ENCODE data around the gene MYH6. TPM values are rescaled to one million over a fixed set of nuclear protein-coding genes. Genes with fewer than 3 reads are reported as not detected.
"Not testable (repeated sequence)": the region's sequence is repeated elsewhere in the genome, so short reads cannot be mapped to it uniquely, and the experiment has no call there.

The MYH6 gene
- 0.03 TPM in 1 of 2 replicates, not detected in the other for total RNA-seq (2014; rRNA removed; shearing (Covaris generic))

GRCh38 chr14:23407516-23408306 lies at the start of gene MYH6:
Gene MYH6, minus strand, starts transcription at chr14:23408273. Its CDS starts 1,050 bp downstream, at chr14:23407223.
- DNase-seq: peak; percentile 30
- no peak within 1 kb of the TSS for H3K4me3 ChIP-seq (ENCODE audit: insufficient read depth, low read depth, low read length)
- peaks cover 2% of the 10 kb centered on the region for H3K27me3 ChIP-seq (ENCODE audit: control insufficient read depth, insufficient read depth, low read length)
- no peaks in the 10 kb centered on the region for H3K36me3 ChIP-seq (replicated peaks; ENCODE audit: control insufficient read depth, insufficient read depth, low read length)

- H3K27me3 ChIP-seq (ENCODE audit: control insufficient read depth, insufficient read depth, low read length); H3K4me3 ChIP-seq (ENCODE audit: insufficient read depth, low read depth, low read length); H3K36me3 ChIP-seq (replicated peaks; ENCODE audit: control insufficient read depth, insufficient read depth, low read length): not testable (repeated sequence)
- DNase-seq: peak; percentile 41
Measured at GRCh38 chr14:23456883-23457586, 49.0 kb upstream of the MYH6 start.

GRCh38 chr14:23454445-23454856 lies 46.4 kb upstream of the MYH6 start:
- no peak for DNase-seq
- Histone ChIP-seq H3K4me3 (ENCODE audit: insufficient read depth, low read depth, low read length) (no peak overlapping the region), H3K27me3 (ENCODE audit: control insufficient read depth, insufficient read depth, low read length) (no peaks in the 10 kb centered on the region), H3K36me3 (replicated peaks; ENCODE audit: control insufficient read depth, insufficient read depth, low read length) (no peaks in the 10 kb centered on the region)

- Histone ChIP-seq H3K36me3 (replicated peaks; ENCODE audit: control insufficient read depth, insufficient read depth, low read length) (no peaks in the 10 kb centered on the region), H3K27me3 (ENCODE audit: control insufficient read depth, insufficient read depth, low read length) (no peaks in the 10 kb centered on the region), H3K4me3 (ENCODE audit: insufficient read depth, low read depth, low read length) (no peak overlapping the region)
- no peak for DNase-seq
Measured at GRCh38 chr14:23452237-23452636, 44.2 kb upstream of the MYH6 start.

GRCh38 chr14:23450379-23450778 lies 42.3 kb upstream of the MYH6 start:
- DNase-seq: peak; percentile 18
- H3K27me3 ChIP-seq (ENCODE audit: control insufficient read depth, insufficient read depth, low read length): no peaks in the 10 kb centered on the region
- no peak overlapping the region for H3K4me3 ChIP-seq (ENCODE audit: insufficient read depth, low read depth, low read length)
- H3K36me3 ChIP-seq (replicated peaks; ENCODE audit: control insufficient read depth, insufficient read depth, low read length): no peaks in the 10 kb centered on the region

GRCh38 chr14:23449314-23449713 lies 41.2 kb upstream of the MYH6 start:
- H3K36me3 ChIP-seq (replicated peaks; ENCODE audit: control insufficient read depth, insufficient read depth, low read length): no peaks in the 10 kb centered on the region
- no peaks in the 10 kb centered on the region for H3K27me3 ChIP-seq (ENCODE audit: control insufficient read depth, insufficient read depth, low read length)
- H3K4me3 ChIP-seq (ENCODE audit: insufficient read depth, low read depth, low read length): no peak overlapping the region
- DNase-seq: peak; percentile 4

GRCh38 chr14:23447361-23448350 lies 39.6 kb upstream of the MYH6 start:
- Histone ChIP-seq H3K4me3 (ENCODE audit: insufficient read depth, low read depth, low read length) (no peak overlapping the region), H3K27me3 (ENCODE audit: control insufficient read depth, insufficient read depth, low read length) (no peaks in the 10 kb centered on the region), H3K36me3 (replicated peaks; ENCODE audit: control insufficient read depth, insufficient read depth, low read length) (no peaks in the 10 kb centered on the region)
- no peak for DNase-seq

- peak; percentile 4 for DNase-seq
- no peaks in the 10 kb centered on the region for H3K36me3 ChIP-seq (replicated peaks; ENCODE audit: control insufficient read depth, insufficient read depth, low read length)
- H3K4me3 ChIP-seq (ENCODE audit: insufficient read depth, low read depth, low read length): no peak overlapping the region
- H3K27me3 ChIP-seq (ENCODE audit: control insufficient read depth, insufficient read depth, low read length): no peaks in the 10 kb centered on the region
Measured at GRCh38 chr14:23446291-23446851, 38.3 kb upstream of the MYH6 start.

GRCh38 chr14:23445773-23446172 lies 37.7 kb upstream of the MYH6 start:
- DNase-seq: no peak
- no peaks in the 10 kb centered on the region for H3K36me3 ChIP-seq (replicated peaks; ENCODE audit: control insufficient read depth, insufficient read depth, low read length)
- no peaks in the 10 kb centered on the region for H3K27me3 ChIP-seq (ENCODE audit: control insufficient read depth, insufficient read depth, low read length)
- H3K4me3 ChIP-seq (ENCODE audit: insufficient read depth, low read depth, low read length): no peak overlapping the region

GRCh38 chr14:23444314-23444713 lies 36.2 kb upstream of the MYH6 start:
- no peak for DNase-seq
- Histone ChIP-seq H3K27me3 (ENCODE audit: control insufficient read depth, insufficient read depth, low read length) (no peaks in the 10 kb centered on the region), H3K4me3 (ENCODE audit: insufficient read depth, low read depth, low read length) (no peak overlapping the region), H3K36me3 (replicated peaks; ENCODE audit: control insufficient read depth, insufficient read depth, low read length) (no peaks in the 10 kb centered on the region)

GRCh38 chr14:23443881-23444280 lies 35.8 kb upstream of the MYH6 start:
- peak; percentile 6 for DNase-seq
- no peak overlapping the region for H3K4me3 ChIP-seq (ENCODE audit: insufficient read depth, low read depth, low read length)
- no peaks in the 10 kb centered on the region for H3K36me3 ChIP-seq (replicated peaks; ENCODE audit: control insufficient read depth, insufficient read depth, low read length)
- H3K27me3 ChIP-seq (ENCODE audit: control insufficient read depth, insufficient read depth, low read length): no peaks in the 10 kb centered on the region

- no peaks in the 10 kb centered on the region for H3K36me3 ChIP-seq (replicated peaks; ENCODE audit: control insufficient read depth, insufficient read depth, low read length)
- no peaks in the 10 kb centered on the region for H3K27me3 ChIP-seq (ENCODE audit: control insufficient read depth, insufficient read depth, low read length)
- peak; percentile 26 for DNase-seq
- no peak overlapping the region for H3K4me3 ChIP-seq (ENCODE audit: insufficient read depth, low read depth, low read length)
Measured at GRCh38 chr14:23443411-23443812, 35.3 kb upstream of the MYH6 start.

- peak; percentile 79 for DNase-seq
- no peaks in the 10 kb centered on the region for H3K36me3 ChIP-seq (replicated peaks; ENCODE audit: control insufficient read depth, insufficient read depth, low read length)
- H3K4me3 ChIP-seq (ENCODE audit: insufficient read depth, low read depth, low read length): no peak overlapping the region
- H3K27me3 ChIP-seq (ENCODE audit: control insufficient read depth, insufficient read depth, low read length): no peaks in the 10 kb centered on the region
Measured at GRCh38 chr14:23442721-23443356, 34.8 kb upstream of the MYH6 start.

- DNase-seq: peak; percentile 3
- H3K27me3 ChIP-seq (ENCODE audit: control insufficient read depth, insufficient read depth, low read length): no peaks in the 10 kb centered on the region
- H3K36me3 ChIP-seq (replicated peaks; ENCODE audit: control insufficient read depth, insufficient read depth, low read length): no peaks in the 10 kb centered on the region
- H3K4me3 ChIP-seq (ENCODE audit: insufficient read depth, low read depth, low read length): no peak overlapping the region
Measured at GRCh38 chr14:23441076-23441475, 33.0 kb upstream of the MYH6 start.
